Osteocyte (in vitro differentiated cells): Measurements from ENCODE around the gene ANO2. TPM values are rescaled to one million over a fixed set of nuclear protein-coding genes. Genes with fewer than 3 reads are reported as not detected.

Source experiments
- DNase-seq: peaks from one replicate; pipeline ENCODE4 v3.0.0; 2021; ENCODE audit warnings: mixed read lengths; ENCODE audit not compliant: unreplicated experiment; ENCODE audit errors: extremely low spot score
- H3K27ac Mint-ChIP-seq: one replicate; pipeline ENCODE4 v1.8.0; 2021; ENCODE audit warnings: mild to moderate bottlenecking, mixed read lengths; ENCODE audit not compliant: unreplicated experiment
- H3K27me3 Mint-ChIP-seq: one replicate; pipeline ENCODE4 v1.8.0; 2021; ENCODE audit warnings: mixed read lengths; ENCODE audit not compliant: unreplicated experiment
- H3K36me3 Mint-ChIP-seq: one replicate; pipeline ENCODE4 v1.8.0; 2021; ENCODE audit warnings: mixed read lengths; ENCODE audit not compliant: unreplicated experiment
- H3K4me1 Mint-ChIP-seq: one replicate; pipeline ENCODE4 v1.8.0; 2021; ENCODE audit warnings: mixed read lengths; ENCODE audit not compliant: unreplicated experiment
- H3K4me3 Mint-ChIP-seq: one replicate; pipeline ENCODE4 v1.8.0; 2021; ENCODE audit warnings: mild to moderate bottlenecking, moderate library complexity, mixed read lengths; ENCODE audit not compliant: unreplicated experiment
- H3K9me3 Mint-ChIP-seq: one replicate; pipeline ENCODE4 v1.8.0; 2021; ENCODE audit warnings: mixed read lengths; ENCODE audit not compliant: unreplicated experiment
- total RNA-seq: library from RNA; stranded (reverse); gene quantifications from 2 replicates; pipeline ENCODE4 v1.2.1, GENCODE V29; 2021
- TF ChIP-seq, protein P1 (sequence below): fragments of 200-600 bp; sonication (generic); IDR thresholded peaks from 2 replicates; pipeline ENCODE4 v1.5.0; 2021; ENCODE audit warnings: antibody characterized with exemption, mild to moderate bottlenecking, moderate library complexity

The ANO2 gene
- total RNA-seq, 1 donor from 2014 or later, result 0.59 TPM

DNA sequence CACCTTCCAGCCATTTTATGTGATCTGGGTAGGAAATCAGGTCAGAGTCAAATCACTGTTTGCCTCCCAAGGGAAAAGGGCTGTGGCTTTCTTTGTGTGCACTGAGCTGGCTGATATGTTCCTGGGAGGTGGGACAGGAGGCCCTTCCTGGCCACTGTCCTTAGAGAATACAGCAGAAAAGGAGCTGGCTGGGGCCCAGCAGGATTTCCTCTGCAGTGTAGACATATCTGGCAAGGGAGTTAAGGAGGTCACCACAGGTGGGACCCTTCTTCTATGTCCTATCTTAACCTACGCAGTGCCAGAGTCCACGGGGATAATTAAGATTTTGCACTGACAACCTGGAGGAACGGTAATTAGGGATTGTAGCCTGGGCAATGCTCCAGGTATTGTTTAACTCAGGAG is 367.8 kb downstream of the ANO2 start:
- Mint-ChIP-seq H3K4me1 (peaks cover 4% of the 10 kb centered on the region), H3K9me3 (no peaks in the 10 kb centered on the region), H3K36me3 (no peaks in the 10 kb centered on the region), H3K4me3 (no peak overlapping the region), H3K27ac (no peak overlapping the region), H3K27me3 (peaks cover 2% of the 10 kb centered on the region)
- TF ChIP-seq, protein P1, sequence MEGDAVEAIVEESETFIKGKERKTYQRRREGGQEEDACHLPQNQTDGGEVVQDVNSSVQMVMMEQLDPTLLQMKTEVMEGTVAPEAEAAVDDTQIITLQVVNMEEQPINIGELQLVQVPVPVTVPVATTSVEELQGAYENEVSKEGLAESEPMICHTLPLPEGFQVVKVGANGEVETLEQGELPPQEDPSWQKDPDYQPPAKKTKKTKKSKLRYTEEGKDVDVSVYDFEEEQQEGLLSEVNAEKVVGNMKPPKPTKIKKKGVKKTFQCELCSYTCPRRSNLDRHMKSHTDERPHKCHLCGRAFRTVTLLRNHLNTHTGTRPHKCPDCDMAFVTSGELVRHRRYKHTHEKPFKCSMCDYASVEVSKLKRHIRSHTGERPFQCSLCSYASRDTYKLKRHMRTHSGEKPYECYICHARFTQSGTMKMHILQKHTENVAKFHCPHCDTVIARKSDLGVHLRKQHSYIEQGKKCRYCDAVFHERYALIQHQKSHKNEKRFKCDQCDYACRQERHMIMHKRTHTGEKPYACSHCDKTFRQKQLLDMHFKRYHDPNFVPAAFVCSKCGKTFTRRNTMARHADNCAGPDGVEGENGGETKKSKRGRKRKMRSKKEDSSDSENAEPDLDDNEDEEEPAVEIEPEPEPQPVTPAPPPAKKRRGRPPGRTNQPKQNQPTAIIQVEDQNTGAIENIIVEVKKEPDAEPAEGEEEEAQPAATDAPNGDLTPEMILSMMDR, result no peak
- DNase-seq, result no peak

- no peak overlapping the region for H3K27ac Mint-ChIP-seq
- no peak overlapping the region for H3K4me3 Mint-ChIP-seq
- peaks cover 2% of the 10 kb centered on the region for H3K4me1 Mint-ChIP-seq
Observed at GRCh38 chr12:5575987-5576386, 369.1 kb downstream of the ANO2 start.

GRCh38 chr12:5575232-5575631 is 369.8 kb downstream of the ANO2 start:
- no peaks in the 10 kb centered on the region for H3K36me3 Mint-ChIP-seq
- peaks cover 2% of the 10 kb centered on the region for H3K4me1 Mint-ChIP-seq
- TF ChIP-seq, protein P1, result no peak
- H3K27me3 Mint-ChIP-seq, result peaks cover 6% of the 10 kb centered on the region
- H3K9me3 Mint-ChIP-seq, result no peaks in the 10 kb centered on the region
- no peak for DNase-seq
- no peak overlapping the region for H3K27ac Mint-ChIP-seq
- H3K4me3 Mint-ChIP-seq, result no peak overlapping the region

More at GRCh38 chr12:5575987-5576386, 369.1 kb downstream of the ANO2 start:
- peaks cover 6% of the 10 kb centered on the region for H3K27me3 Mint-ChIP-seq
- no peaks in the 10 kb centered on the region for H3K9me3 Mint-ChIP-seq
- DNase-seq, result no peak
- TF ChIP-seq, protein P1, result no peak
- H3K36me3 Mint-ChIP-seq, result no peaks in the 10 kb centered on the region

GRCh38 chr12:5573390-5573789 is 371.7 kb downstream of the ANO2 start:
- H3K4me3 Mint-ChIP-seq, result no peak overlapping the region

GRCh38 chr12:5571115-5571514 is 373.9 kb downstream of the ANO2 start:
- TF ChIP-seq, protein P1, result no peak
- Mint-ChIP-seq H3K4me1 (peaks cover 15% of the 10 kb centered on the region), H3K4me3 (no peak overlapping the region), H3K27me3 (peaks cover 17% of the 10 kb centered on the region), H3K27ac (no peak overlapping the region), H3K36me3 (no peaks in the 10 kb centered on the region), H3K9me3 (no peaks in the 10 kb centered on the region)
- no peak for DNase-seq

More at GRCh38 chr12:5573390-5573789, 371.7 kb downstream of the ANO2 start:
- Mint-ChIP-seq H3K27ac (no peak overlapping the region), H3K4me1 (no peaks in the 10 kb centered on the region), H3K27me3 (peaks cover 10% of the 10 kb centered on the region), H3K9me3 (no peaks in the 10 kb centered on the region), H3K36me3 (no peaks in the 10 kb centered on the region)
- TF ChIP-seq, protein P1, result no peak
- DNase-seq, result no peak
